ENCODE data around the gene STARD13. TPM values are rescaled to one million over a fixed set of nuclear protein-coding genes. Genes with fewer than 3 reads are reported as not detected.

Gene STARD13
- total and polyA plus RNA-seq, 8 donors: 21.9 to 43.6 (median 24.6) TPM

GRCh38 chr13:33132644-33133440 is 152.7 kb downstream of the STARD13 start:
- ATAC-seq: no peak
- H3K4me1 ChIP-seq: no peaks in the 10 kb centered on the region
- H3K9me3 ChIP-seq: no peaks in the 10 kb centered on the region
- intact Hi-C loops (cut with DNase I): no loop called here
- H3K36me3 ChIP-seq: peaks cover 0 to 38% of the 10 kb centered on the region in 2 donors
- H3K27me3 ChIP-seq: no peaks in the 10 kb centered on the region
- H3K4me3 ChIP-seq: no peak overlapping the region
- H3K27ac ChIP-seq: peak overlapping the region in 1 of 2 donors; percentile 19
- no peak for DNase-seq
- TF ChIP-seq, protein P1, sequence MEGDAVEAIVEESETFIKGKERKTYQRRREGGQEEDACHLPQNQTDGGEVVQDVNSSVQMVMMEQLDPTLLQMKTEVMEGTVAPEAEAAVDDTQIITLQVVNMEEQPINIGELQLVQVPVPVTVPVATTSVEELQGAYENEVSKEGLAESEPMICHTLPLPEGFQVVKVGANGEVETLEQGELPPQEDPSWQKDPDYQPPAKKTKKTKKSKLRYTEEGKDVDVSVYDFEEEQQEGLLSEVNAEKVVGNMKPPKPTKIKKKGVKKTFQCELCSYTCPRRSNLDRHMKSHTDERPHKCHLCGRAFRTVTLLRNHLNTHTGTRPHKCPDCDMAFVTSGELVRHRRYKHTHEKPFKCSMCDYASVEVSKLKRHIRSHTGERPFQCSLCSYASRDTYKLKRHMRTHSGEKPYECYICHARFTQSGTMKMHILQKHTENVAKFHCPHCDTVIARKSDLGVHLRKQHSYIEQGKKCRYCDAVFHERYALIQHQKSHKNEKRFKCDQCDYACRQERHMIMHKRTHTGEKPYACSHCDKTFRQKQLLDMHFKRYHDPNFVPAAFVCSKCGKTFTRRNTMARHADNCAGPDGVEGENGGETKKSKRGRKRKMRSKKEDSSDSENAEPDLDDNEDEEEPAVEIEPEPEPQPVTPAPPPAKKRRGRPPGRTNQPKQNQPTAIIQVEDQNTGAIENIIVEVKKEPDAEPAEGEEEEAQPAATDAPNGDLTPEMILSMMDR (IDR thresholded peaks at IDR 0.05): no peak

GRCh38 chr13:33129886-33130285 is 155.7 kb downstream of the STARD13 start:
- no peak for ATAC-seq
- H3K9me3 ChIP-seq: no peaks in the 10 kb centered on the region
- TF ChIP-seq, protein P1 (IDR thresholded peaks at IDR 0.05): no peak
- H3K4me1 ChIP-seq: peaks cover 13 to 25% of the 10 kb centered on the region in 2 donors
- H3K27me3 ChIP-seq: no peaks in the 10 kb centered on the region
- H3K27ac ChIP-seq: no peak overlapping the region
- intact Hi-C loops (cut with DNase I): no loop called here
- peaks cover 0 to 29% of the 10 kb centered on the region in 2 donors for H3K36me3 ChIP-seq
- no peak for DNase-seq
- H3K4me3 ChIP-seq: no peak overlapping the region

DNA sequence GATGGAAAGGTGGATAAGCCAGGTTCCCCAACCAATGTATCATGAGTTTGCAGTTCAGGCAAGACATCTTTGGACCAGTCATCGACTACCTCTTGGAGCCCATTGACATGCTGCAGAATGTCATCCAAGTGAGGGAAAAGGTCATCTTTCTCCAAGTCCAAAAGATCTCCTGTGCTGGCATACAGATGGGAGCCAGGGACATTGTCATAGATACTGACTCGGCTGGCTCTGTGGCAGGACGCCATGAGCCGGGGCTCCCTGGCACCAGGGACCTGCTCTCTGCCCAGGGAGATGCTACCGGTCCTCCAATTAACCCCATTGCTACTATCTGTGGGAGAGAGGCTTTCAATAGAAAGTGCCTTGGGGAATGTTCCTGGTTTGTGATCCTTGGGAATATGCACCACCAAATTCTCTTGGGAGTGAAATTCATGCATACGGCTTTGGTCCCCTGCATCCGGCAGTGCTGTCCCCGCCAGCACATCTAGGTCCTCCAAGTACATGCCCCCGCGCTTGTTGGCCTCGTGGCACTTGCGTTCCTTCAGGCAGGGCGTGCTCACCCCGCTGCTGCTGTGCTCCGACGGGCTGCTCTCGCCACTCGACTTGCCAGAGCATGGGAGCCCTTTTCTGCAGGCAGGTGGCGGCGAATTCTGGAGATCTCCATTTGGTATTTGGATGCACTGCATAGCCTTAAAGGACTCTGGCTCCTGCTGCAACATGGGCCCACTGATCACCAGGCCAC is 156.3 kb downstream of the STARD13 start:
- H3K27me3 ChIP-seq: no peaks in the 10 kb centered on the region
- peaks cover 0 to 29% of the 10 kb centered on the region in 2 donors for H3K36me3 ChIP-seq
- intact Hi-C loops (cut with DNase I): no loop called here
- ATAC-seq: no peak
- no peak for DNase-seq
- no peaks in the 10 kb centered on the region for H3K9me3 ChIP-seq
- no peak overlapping the region for H3K27ac ChIP-seq
- no peak overlapping the region for H3K4me3 ChIP-seq
- peaks cover 13 to 29% of the 10 kb centered on the region in 2 donors for H3K4me1 ChIP-seq
- TF ChIP-seq, protein P1 (IDR thresholded peaks at IDR 0.05): no peak

- ATAC-seq (no peak), DNase-seq (no peak)
- no peak overlapping the region for H3K4me3 ChIP-seq
- H3K27ac ChIP-seq: peak overlapping the region in 1 of 2 donors; percentile 18
- no peaks in the 10 kb centered on the region for H3K9me3 ChIP-seq
- H3K4me1 ChIP-seq: peaks cover 21 to 40% of the 10 kb centered on the region in 2 donors
- H3K27me3 ChIP-seq: no peaks in the 10 kb centered on the region
- peaks cover 0 to 29% of the 10 kb centered on the region in 2 donors for H3K36me3 ChIP-seq
- TF ChIP-seq, protein P1 (IDR thresholded peaks at IDR 0.05): no peak
- intact Hi-C loops (cut with DNase I): no loop called here
These were observed 157.4 kb downstream of the STARD13 start for GRCh38 chr13:33128134-33128533.

DNA sequence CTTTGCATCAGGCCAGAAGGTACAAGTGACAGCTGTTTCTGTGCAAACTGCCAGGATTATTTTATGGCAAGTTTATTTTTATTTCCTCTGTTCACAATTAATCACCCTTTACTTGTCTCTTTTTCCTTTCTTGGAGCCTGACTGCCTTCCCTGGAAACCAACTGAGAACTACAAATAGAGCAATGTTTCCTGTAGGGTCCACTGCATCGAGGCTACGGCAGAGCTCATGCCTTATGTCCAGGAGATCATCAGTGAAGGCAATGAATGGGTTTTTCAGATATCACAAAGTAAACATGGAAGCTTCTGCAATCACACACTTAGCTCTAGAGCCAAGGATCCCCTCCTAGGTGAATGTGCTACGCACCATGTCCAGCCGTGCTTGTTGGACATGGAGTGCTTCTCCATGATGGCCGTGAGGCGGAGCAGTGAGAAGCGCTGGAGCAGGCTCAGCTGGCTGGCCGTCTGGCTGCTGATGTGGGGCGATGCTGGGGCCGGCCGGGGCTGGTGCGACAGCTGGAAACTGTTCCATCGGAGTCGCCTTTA is 158.5 kb downstream of the STARD13 start:
- Histone ChIP-seq H3K9me3 (no peaks in the 10 kb centered on the region), H3K4me1 (peaks cover 22 to 47% of the 10 kb centered on the region in 2 donors), H3K36me3 (peaks cover 0 to 32% of the 10 kb centered on the region in 2 donors), H3K27me3 (no peaks in the 10 kb centered on the region), H3K4me3 (no peak overlapping the region), H3K27ac (peak overlapping the region; percentile 34 to 53)
- intact Hi-C loops (cut with DNase I): no loop called here
- ATAC-seq (no peak), DNase-seq (peak in 1 of 4 donors; percentile 47)
- TF ChIP-seq, protein P1 (IDR thresholded peaks at IDR 0.05): no peak

All from left lung (tissue), 10 donors.